ENCODE results near the gene ZFAND3. TPM values are rescaled to one million over a fixed set of nuclear protein-coding genes. Genes with fewer than 3 reads are reported as not detected.

ZFAND3 gene
- total and polyA plus RNA-seq, 10 of the 15 experiments (the other 5 are each of a cell fraction or from before 2014, with no cell fraction given) = 0.90 to 34.4 (median 16.3) TPM

DNA sequence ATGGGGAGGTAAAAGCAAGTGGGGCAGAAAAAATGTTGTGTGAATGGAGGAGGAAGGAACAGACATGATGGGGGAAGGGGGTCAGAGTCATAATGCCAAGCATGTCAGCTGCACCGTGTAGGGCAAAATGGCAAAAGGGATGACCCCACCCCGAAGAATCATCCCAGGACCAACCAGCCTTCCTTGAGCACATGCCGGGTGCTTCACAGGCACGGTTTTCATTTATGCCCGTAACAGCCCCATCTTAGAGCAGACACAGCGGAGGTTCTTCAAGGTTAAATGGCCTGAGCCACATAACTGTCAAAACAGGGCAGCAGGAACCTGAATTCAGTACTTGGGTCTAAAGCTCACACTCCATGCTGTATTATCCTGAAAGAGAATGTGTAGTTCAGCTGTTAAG lies 322.2 kb downstream of the ZFAND3 start:
- intact Hi-C loops (cut with micrococcal nuclease; ENCODE audit: unreplicated experiment) (no loop called here), in situ Hi-C loops (cut with MboI) (no loop called here)
- H3K36me3 ChIP-seq (ENCODE audit: control insufficient read depth in 2 of 2, insufficient read depth in 2 of 2, low read length in 1 of 2) = peaks cover 0 to 4% of the 10 kb centered on the region in 2 experiments; a peak in 2 of 4 replicates
- BruUV-seq (replicated peaks) = no TSS peak
- WGBS (ENCODE audit: insufficient coverage, insufficient replicate concordance, low lambda C conversion rate, missing lambda C conversion rate) = 100% methylated on average over 6 of the region's 6 CpGs
- CTCF ChIA-PET = interaction anchor here (1.2 to 1.5 kb wide), 2 partner anchors 108 to 353 kb away, joined by 3 read pairs; no protein-coding TSS in a partner anchor
- SMC1A ChIA-PET (ENCODE audit: uncharacterized antibody, unreplicated experiment) = no interaction called here
- no peak overlapping the region for H3K9ac ChIP-seq (ENCODE audit: control insufficient read depth, insufficient read depth, low read length)
- RAD21 ChIA-PET (ENCODE audit: unreplicated experiment) = no interaction called here
- FAIRE-seq (no peak), ATAC-seq (no peak), DNase-seq (ENCODE audit: low read depth, low spot score) (no peak)
- no peak overlapping the region for H2AFZ ChIP-seq (ENCODE audit: control insufficient read depth, low read depth, low read length)
- H3K9me3 ChIP-seq (replicated peaks; ENCODE audit: control insufficient read depth, insufficient read depth, low read length) = no peaks in the 10 kb centered on the region
- H3K79me2 ChIP-seq (ENCODE audit: control insufficient read depth, insufficient read depth, low read length) = no peaks in the 10 kb centered on the region
- no peak overlapping the region for H3K4me3 ChIP-seq
- POLR2A ChIA-PET = no interaction called here
- 0 out of 2 replicates have a peak, but pooled peaks cover 4% of the 10 kb centered on the region for H3K4me1 ChIP-seq (ENCODE audit: control insufficient read depth, insufficient read depth, low read length)
- H3K4me2 ChIP-seq (ENCODE audit: control insufficient read depth, insufficient read depth) = no peak overlapping the region
- no peak overlapping the region for H3K27ac ChIP-seq (ENCODE audit: control insufficient read depth, insufficient read depth)
- H3K27me3 ChIP-seq (replicated peaks in 1 of 2; ENCODE audit: control insufficient read depth in 2 of 2, insufficient read depth in 2 of 2, low read length in 1 of 2) = no peaks in the 10 kb centered on the region
- H4K20me1 ChIP-seq (ENCODE audit: control insufficient read depth, insufficient read depth) = no peaks in the 10 kb centered on the region
- TF ChIP-seq SREBF2 (IDR thresholded peaks at IDR 0.05; ENCODE audit: low read length) (no peak), NR2C1 (IDR thresholded peaks at IDR 0.05) (no peak), MEF2B (IDR thresholded peaks at IDR 0.05; ENCODE audit: partially characterized antibody, poor library complexity, severe bottlenecking) (no peak), BACH1 (IDR thresholded peaks at IDR 0.05; ENCODE audit: borderline replicate concordance) (no peak), KAT2A (conservative IDR thresholded peaks at IDR 0.05; ENCODE audit: control insufficient read depth, low read depth, low read length) (no peak), HDGF (IDR thresholded peaks at IDR 0.05) (no peak), NFYA (IDR thresholded peaks at IDR 0.05; ENCODE audit: borderline replicate concordance, low read depth, low read length) (no peak), CEBPB (IDR thresholded peaks at IDR 0.05; ENCODE audit: borderline replicate concordance in 1 of 2, low read depth in 2 of 2, low read length in 2 of 2) (no peak), CBX3 (IDR thresholded peaks at IDR 0.05; ENCODE audit: borderline replicate concordance, low read depth) (no peak), ZSCAN29 (IDR thresholded peaks at IDR 0.05) (no peak)
- TF ChIP-seq, protein P1, sequence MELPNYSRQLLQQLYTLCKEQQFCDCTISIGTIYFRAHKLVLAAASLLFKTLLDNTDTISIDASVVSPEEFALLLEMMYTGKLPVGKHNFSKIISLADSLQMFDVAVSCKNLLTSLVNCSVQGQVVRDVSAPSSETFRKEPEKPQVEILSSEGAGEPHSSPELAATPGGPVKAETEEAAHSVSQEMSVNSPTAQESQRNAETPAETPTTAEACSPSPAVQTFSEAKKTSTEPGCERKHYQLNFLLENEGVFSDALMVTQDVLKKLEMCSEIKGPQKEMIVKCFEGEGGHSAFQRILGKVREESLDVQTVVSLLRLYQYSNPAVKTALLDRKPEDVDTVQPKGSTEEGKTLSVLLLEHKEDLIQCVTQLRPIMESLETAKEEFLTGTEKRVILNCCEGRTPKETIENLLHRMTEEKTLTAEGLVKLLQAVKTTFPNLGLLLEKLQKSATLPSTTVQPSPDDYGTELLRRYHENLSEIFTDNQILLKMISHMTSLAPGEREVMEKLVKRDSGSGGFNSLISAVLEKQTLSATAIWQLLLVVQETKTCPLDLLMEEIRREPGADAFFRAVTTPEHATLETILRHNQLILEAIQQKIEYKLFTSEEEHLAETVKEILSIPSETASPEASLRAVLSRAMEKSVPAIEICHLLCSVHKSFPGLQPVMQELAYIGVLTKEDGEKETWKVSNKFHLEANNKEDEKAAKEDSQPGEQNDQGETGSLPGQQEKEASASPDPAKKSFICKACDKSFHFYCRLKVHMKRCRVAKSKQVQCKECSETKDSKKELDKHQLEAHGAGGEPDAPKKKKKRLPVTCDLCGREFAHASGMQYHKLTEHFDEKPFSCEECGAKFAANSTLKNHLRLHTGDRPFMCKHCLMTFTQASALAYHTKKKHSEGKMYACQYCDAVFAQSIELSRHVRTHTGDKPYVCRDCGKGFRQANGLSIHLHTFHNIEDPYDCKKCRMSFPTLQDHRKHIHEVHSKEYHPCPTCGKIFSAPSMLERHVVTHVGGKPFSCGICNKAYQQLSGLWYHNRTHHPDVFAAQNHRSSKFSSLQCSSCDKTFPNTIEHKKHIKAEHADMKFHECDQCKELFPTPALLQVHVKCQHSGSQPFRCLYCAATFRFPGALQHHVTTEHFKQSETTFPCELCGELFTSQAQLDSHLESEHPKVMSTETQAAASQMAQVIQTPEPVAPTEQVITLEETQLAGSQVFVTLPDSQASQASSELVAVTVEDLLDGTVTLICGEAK (IDR thresholded peaks at IDR 0.05; ENCODE audit: borderline replicate concordance) = no peak
- TF ChIP-seq, protein P2, sequence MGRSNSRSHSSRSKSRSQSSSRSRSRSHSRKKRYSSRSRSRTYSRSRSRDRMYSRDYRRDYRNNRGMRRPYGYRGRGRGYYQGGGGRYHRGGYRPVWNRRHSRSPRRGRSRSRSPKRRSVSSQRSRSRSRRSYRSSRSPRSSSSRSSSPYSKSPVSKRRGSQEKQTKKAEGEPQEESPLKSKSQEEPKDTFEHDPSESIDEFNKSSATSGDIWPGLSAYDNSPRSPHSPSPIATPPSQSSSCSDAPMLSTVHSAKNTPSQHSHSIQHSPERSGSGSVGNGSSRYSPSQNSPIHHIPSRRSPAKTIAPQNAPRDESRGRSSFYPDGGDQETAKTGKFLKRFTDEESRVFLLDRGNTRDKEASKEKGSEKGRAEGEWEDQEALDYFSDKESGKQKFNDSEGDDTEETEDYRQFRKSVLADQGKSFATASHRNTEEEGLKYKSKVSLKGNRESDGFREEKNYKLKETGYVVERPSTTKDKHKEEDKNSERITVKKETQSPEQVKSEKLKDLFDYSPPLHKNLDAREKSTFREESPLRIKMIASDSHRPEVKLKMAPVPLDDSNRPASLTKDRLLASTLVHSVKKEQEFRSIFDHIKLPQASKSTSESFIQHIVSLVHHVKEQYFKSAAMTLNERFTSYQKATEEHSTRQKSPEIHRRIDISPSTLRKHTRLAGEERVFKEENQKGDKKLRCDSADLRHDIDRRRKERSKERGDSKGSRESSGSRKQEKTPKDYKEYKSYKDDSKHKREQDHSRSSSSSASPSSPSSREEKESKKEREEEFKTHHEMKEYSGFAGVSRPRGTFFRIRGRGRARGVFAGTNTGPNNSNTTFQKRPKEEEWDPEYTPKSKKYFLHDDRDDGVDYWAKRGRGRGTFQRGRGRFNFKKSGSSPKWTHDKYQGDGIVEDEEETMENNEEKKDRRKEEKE (IDR thresholded peaks at IDR 0.05) = no peak
- TF ChIP-seq, protein P3, sequence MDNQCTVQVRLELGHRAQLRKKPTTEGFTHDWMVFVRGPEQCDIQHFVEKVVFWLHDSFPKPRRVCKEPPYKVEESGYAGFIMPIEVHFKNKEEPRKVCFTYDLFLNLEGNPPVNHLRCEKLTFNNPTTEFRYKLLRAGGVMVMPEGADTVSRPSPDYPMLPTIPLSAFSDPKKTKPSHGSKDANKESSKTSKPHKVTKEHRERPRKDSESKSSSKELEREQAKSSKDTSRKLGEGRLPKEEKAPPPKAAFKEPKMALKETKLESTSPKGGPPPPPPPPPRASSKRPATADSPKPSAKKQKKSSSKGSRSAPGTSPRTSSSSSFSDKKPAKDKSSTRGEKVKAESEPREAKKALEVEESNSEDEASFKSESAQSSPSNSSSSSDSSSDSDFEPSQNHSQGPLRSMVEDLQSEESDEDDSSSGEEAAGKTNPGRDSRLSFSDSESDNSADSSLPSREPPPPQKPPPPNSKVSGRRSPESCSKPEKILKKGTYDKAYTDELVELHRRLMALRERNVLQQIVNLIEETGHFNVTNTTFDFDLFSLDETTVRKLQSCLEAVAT (IDR thresholded peaks at IDR 0.05) = no peak
- TF ChIP-seq, protein P4, sequence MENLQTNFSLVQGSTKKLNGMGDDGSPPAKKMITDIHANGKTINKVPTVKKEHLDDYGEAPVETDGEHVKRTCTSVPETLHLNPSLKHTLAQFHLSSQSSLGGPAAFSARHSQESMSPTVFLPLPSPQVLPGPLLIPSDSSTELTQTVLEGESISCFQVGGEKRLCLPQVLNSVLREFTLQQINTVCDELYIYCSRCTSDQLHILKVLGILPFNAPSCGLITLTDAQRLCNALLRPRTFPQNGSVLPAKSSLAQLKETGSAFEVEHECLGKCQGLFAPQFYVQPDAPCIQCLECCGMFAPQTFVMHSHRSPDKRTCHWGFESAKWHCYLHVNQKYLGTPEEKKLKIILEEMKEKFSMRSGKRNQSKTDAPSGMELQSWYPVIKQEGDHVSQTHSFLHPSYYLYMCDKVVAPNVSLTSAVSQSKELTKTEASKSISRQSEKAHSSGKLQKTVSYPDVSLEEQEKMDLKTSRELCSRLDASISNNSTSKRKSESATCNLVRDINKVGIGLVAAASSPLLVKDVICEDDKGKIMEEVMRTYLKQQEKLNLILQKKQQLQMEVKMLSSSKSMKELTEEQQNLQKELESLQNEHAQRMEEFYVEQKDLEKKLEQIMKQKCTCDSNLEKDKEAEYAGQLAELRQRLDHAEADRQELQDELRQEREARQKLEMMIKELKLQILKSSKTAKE (IDR thresholded peaks at IDR 0.05; ENCODE audit: low read depth, poor library complexity, severe bottlenecking) = no peak
